SKM-1 (cell line): ENCODE measurements around the gene CBR1.
"Not testable (repeated sequence)": the region's sequence is repeated elsewhere in the genome, so short reads cannot be mapped to it uniquely, and the experiment has no call there.

Experiments used
- DNase-seq: peaks from one replicate; lab custom pipeline; 2025; ENCODE audit not compliant: unreplicated experiment; lab: John Stamatoyannopoulos, UW

Gene CBR1

DNA sequence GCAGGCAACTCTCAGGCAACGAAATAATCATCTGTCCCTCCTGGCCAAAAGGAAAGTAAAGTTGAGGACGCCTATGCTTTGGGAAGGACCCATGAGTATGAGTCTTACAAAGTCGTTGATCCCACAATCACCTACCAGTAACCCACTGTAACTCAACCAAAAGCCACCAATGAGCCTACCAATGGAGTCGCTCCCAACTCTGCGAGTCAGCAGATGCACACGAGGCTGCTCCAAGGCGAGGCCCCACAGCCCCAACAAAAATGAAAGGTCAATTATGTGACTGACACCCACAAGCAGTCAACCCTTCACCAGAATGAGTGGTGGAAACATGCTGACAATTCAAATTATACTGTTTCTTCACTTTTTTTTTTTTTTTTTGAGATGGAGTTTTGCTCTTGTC, 21.5 kb upstream of the CBR1 start:
- no peak for DNase-seq

DNA sequence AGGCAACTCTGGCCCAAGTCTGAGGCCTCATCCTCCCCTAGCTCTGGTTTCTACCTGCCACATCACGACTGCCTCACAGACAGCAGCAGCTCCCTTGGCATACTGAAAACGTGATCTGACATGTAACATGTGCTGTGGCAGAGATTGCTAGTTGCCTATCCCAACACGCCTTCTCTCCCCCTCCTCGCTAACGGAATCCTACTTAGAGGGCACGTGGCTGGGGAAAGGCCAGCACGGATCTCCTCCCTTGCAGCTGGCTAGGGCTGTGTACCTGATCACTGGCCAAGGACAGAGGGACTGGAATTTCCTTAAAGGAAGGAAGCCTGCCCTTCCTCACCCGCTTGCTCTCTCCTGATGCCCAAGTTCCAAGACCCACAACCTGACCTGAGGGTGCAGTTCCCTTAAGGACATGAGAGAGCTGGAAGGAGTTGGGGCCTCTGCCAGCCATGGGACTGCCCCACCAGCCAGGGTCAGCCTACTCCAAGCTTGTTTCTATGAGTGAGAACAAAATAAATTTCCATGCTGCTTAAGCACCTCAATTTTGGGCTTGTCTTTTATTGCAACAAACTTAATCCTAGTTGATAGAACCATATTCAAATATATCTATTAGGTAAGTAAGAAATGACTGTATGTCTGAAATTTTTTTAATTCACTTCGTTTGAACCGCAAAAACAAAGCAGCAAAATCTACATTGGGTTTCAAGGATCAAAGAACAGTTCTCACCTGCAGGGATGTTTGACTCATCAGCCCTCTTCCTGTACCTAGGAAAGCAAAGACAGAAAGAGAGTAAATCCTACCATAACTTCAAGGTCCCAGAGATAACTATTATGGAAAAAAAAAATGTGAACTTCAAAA, 16.7 kb upstream of the CBR1 start:
- DNase-seq: no peak

DNA sequence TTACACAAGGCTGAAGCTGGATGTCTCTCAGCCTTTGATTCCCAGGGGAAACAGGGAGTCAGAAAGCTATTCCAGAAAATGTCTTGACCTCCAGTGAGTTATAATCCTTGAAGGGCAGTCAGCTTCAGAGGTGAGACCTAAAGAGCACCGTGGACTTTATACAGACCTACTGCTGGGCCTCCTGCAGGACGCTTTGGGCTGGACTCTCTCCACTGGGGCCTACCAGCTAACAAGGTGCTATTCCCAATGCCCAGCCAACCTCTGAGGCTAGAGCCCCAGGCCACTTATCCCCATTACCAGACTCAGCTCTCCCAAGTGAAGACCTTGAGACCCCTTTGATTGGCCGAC, 16.1 kb upstream of the CBR1 start:
- no peak for DNase-seq

DNA sequence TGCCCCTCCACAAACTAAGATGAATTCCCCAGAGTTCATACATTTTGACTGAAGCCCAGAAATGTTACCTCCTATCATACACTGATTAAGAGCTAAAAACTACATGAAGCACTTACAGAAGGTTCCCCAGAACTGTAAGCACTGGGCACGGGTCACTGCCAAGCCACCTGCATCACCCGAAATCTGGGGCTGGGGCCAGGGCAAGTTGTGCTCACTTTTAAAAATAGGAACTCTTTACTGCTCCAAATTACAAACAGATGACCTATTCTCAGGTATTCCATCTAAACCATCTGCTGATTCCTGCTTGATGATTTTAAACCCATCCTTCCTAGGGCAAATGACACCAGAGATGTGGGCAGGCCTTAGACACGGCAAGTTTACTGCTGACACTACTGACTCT, 14.3 kb upstream of the CBR1 start:
- DNase-seq: no peak

DNA sequence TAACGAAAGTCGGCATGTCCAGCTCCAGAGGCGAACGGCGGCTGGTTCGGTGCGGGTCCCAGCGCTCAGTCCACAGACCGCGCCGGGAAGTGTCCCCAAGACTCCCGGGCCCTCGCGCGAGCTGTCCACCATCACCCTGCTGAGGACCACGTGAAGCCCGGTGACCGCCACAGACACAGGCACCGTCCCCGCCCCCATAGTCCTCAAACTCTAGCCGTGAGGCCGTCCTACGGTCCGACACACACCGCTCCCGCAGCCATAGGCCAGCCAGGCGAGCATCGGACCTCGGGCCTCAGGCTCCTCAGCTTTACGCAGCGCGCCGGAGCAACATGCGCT, 10.0 kb upstream of the CBR1 start:
- no peak for DNase-seq

DNA sequence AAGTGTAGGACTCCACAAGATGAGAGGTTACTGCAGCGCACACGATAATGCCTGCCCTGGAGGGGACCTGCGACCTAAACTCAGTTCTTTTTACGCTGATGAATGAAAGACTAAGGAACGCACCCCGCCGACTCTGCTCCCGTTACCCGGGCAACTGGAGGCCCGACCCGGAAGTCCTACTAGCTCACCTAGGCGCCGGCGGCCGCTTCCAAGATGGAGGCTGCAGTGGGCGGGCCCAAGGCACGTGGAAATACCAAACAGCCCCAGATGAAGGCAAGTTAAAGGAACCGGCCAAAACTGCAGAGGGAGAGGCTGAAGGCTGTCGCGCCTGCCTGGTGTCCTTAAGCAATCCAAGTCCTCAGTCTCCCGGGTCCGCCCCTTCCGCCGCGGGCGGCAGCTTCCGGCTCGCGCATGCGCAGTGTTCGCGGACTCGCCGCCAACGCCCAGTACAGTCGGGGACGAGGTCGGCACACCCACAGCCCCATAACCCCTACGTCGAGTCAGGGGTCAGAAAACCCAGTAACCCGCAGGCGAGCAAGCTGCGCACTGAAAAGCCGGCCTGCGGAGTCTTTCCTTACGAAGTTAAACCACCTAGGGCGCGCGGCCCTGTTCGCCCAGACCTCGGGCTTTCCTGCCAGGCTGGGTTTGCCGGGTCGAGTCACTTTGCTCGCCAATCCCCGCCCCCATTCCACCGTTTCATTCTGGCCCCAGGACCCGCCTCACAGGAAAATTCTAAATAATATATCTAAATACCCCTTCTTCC, 9.5 kb upstream of the CBR1 start, which contains the start of gene SETD4:
SETD4 (minus strand) TSS at position 368 of the 763 bp plus-strand sequence. CDS start 1,638 bp downstream, outside the sequence.
- DNase-seq: peak; percentile 92

DNA sequence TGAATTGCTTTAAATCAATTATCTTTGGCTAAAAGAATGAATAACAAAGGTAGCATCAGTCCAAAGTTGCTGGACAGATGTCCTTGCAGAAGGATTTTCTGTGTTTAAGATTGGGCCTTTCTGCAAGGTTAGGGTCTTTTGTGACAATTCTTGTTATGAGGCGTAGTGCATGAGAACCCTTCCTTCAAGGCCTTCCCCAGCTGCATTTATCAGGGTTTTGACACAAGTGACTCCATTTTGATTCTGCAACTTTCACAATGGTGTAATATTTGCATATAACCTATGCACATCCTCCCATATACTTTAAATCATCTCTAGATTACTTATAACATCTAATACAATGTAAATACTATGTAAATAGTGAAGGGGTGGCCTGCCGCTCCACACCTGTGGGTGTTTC, 8.4 kb upstream of the CBR1 start:
- DNase-seq: no peak

DNA sequence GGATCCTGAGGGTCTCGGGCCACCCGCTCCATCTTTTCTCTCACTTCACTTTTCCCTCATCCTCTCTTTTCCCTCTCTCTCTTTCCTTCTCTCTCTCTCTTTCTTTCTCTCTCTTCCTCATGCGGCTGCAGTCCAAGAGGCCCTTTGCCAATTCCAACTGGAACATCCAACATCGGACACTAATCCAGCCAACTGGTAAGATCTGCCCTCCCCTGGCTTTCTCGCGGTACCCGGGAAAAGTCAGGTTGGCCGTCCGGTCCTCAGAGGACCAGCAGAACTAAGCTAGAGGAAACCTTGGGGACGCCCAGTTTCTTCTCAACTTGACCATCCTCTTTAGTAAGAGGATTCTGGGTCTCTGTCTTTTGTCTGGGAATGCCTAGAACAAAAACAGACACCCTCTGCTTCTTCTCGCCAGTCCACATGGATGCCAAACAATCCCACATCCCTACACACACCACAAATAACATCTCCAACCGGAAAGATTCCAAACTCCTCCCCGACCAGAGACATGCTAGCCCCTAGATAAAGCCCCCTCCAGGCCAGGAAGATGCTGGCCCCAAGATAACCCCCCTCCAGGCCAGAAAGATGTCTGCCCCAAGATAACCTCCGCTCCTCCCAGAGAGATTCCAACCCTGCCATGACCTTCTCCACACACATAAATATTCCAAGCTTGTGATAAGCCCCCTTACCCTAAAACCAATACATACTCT, 6.3 kb upstream of the CBR1 start:
- DNase-seq: no peak

DNA sequence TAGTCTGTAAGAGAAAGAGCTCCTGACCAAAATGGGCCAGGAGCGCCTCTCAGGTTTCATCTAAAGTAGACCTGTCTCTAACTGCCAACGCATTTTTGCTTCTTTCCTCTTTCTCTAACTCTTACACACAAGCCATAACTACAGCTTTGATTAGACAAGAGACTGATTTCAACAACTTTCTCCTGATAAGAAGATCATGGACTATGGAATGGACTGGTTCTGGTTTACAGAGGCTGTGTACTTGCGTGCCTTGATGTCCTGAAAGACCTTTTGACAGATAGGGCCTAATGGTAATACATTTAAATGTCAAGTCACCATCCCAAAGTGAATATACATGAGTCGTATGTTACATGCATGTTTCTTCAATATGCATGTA, 5.8 kb upstream of the CBR1 start:
- DNase-seq: no peak

DNA sequence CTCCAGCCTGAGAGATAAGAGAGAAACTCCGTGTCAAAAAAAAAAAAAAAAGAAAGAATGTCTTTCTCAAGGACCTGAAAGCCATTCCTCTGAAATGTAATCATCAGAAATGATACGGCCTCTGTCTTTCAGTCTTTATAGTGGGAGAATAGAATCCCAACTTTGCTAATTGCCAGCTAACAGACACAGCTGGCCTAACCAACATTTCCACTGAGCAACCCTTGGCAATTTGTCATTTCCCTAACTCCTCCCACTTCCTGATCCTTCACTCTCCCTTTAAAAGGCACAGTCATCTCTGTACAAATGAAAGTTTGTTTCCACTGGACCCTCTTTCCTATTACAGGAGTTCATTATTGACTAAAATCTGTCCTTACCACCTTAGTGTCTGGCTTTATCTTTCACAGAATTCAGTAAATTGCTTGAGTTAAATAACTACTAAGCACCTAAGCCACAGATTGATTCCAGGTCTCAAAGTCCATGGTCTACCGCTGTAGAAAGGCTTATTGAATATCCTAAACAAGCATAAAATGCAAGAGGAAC, 4.3 kb upstream of the CBR1 start:
- DNase-seq: no peak

DNA sequence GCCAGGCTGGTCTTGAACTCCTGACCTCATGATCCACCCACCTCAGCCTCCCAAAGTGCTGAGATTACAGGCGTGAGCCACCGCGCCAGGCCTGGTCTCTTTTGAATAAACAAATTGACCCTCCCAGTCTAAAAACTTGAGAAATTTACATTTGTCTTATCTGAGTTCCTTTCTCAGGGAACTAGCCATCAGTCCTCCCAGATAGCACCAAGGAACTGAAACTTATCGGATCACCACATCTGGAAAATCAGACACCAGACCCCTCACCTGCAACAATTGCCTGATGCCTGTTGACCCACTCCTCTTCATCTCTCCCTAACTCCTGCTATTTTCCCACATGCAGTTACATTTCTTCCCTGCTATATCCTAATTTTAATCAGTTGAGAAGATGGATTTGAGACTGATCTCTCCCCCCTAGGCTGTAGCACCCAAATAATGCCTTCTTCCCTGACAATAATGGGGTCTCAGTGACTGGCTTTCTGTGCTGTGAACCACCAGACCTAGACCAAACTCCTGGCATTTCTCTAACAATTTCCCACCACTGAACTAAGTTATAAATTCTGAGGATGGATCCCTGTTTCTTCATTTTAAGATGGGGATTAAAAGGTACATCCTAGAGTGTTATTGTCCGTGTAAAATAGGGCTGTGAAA, 951 bp upstream of the CBR1 start:
- no peak for DNase-seq

DNA sequence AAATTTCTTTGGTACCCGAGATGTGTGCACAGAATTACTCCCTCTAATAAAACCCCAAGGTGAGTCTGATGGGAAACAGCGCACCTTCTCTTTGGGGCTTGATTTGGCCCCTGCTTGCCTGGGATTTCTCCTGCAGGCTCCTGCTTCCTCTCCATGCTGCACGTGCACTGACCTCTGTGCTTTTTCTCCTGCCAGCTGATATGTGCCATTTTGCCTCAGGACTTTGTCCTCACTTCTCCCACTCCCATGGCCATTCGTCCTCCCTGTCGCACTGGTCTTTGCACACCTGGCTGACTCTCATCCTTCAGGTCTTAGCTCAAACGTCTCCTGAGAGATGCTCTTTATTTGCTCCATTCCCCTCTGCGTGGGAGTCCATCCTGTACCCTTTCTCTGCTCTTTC, 1.2 kb downstream of the CBR1 start:
- DNase-seq: no peak

DNA sequence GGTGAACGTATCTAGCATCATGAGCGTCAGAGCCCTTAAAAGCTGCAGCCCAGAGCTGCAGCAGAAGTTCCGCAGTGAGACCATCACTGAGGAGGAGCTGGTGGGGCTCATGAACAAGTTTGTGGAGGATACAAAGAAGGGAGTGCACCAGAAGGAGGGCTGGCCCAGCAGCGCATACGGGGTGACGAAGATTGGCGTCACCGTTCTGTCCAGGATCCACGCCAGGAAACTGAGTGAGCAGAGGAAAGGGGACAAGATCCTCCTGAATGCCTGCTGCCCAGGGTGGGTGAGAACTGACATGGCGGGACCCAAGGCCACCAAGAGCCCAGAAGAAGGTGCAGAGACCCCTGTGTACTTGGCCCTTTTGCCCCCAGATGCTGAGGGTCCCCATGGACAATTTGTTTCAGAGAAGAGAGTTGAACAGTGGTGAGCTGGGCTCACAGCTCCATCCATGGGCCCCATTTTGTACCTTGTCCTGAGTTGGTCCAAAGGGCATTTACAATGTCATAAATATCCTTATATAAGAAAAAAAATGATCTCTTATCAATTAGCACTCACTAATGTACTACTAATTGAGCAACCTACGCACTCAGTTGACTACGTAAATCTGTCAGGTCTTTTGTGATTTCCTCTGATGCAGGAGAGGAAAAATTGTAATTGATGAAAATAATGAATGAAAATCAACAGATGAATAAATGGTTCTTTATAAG, 2.8 kb downstream of the CBR1 start:
- no peak for DNase-seq

DNA sequence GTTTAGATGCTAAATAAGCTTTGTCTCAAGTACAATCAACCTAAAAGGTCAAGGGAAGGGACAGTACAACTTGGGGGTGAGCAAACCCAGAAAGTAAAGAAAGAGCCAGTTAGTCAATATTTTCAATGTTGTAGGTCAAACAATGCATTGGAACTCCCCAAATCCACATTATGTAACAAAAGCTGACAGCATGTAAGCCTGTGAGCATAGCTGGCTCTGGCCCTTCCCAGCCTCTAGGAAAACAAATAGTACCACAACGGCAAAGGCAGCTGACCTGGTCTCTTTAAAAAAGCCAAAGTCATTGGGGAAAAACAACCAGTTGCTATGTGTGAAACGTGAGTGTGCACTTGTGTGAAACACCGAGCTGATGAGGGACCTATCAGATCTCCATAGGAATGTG, 3.4 kb downstream of the CBR1 start:
- no peak for DNase-seq

DNA sequence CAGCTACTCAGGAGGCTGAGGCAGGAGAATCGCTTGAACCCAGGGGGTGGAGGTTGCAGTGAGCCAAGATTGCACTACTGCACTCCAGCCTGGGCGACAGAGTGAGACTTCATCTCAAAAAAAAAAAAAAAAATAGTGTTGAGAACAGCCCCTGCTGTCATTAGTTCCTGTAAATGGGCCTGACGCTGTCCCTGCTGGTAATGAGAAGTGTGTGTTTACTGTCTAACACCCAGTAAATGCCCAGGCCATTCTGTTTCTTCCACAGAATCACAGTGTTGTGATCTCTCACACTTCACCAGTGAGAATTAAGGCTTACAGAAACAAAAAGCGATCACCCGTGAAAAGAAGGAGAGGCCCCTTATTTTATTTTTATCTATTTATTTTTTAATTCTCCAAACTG, 4.1 kb downstream of the CBR1 start:
- not testable (repeated sequence) for DNase-seq

DNA sequence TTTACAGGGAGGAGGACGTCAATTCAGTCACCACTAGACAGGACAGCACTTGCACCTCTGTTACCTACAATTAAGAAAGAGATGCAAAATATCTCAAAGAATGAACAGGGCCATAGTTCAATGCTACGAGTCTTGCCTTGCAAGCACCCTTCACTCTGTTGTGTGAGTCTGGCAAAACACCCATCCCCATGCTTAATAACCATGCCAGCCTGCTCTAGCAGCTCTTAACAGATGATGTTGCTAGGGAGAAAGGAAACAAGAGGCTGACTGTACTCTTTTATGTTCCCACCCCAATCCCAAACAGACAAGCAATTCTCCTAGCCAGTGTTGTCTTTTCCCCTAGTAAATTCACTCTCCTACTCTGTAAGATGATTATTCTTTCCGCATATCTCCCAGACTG, 5.3 kb downstream of the CBR1 start:
- DNase-seq: no peak

DNA sequence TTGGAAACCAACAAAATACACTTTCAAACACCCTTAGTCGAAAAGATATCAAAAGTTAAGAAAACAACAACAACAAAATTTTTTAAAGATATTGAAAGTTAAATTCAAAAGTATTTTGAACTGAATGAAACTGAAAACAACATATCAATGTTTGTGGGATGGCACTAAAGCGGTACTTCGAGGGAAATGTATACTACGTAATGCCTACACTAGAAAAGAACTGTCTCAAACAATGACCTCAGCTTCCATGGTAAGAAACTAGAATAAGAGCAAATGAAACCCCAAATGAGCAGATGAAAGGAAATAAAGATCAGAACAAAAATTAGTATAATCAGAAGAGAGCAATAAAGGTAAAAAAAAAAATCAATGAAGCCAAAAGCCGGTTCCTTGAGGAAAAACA, 6.1 kb downstream of the CBR1 start:
- no peak for DNase-seq

DNA sequence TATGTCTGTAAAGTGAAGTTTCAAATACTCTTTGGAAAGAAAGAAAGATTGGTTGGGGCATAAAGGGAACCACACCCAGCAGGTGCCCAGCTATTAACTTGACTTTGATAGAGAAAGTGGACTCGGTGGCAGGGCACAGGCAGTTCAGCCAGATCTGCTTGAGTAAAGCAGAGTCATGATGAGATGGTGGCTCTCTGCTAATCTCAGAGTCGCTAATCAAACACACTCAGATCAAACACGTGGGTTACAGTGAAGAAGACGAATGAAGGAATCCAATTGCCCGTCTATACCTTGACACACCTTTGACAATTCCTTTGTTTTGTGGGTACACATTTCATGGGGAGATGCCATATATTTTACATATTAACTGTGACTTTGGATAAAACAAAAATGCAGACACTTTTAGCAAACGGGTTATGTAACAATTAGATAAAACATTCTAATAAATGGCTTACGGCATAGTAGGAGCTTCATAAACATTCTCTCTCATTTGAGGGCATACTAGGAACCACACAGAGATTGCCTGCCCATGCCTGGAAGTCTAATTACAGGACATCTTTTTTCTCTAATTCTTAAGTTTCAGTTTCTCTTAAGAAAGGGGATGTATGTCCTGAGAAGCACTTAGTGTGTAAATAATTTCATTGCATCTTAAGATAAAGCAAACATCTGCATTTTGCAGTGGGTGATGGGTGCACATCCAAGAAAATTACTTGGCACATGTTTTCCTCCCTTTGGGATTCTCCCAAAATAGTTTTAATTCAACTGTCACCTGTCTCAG, 7.2 kb downstream of the CBR1 start:
- DNase-seq: no peak

DNA sequence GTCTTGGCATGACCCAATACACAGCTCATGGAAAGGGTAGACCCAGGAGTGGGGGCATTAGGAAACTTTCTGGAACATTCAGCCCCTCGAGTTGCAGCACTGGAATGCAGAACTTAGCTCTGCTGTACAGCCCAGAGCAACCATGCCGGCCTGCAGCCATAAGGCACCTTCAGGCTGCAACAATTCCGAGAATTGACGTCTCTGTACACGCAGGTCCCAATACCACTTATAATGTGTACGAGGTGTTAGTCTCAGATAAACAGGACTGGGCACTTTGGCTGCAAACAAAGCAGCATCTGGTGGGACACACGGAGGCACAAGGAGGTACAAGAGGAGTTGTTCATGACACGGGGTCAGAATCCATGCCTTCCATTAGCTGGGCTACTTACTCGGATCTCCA, 7.9 kb downstream of the CBR1 start:
- DNase-seq: no peak
